IPS DF 19.7 (cell line): ENCODE results near the gene MORN5.

Source experiments
- DNase-seq: peaks from one replicate; pipeline ENCODE4 v3.0.0-alpha.2; 2013; ENCODE audit warnings: low read depth, low spot score

Gene MORN5

GRCh38 chr9:122143296-122143695, 16.4 kb upstream of the MORN5 start:
- no peak for DNase-seq

GRCh38 chr9:122143876-122144405, 15.8 kb upstream of the MORN5 start:
- DNase-seq: no peak

- no peak for DNase-seq
Measured at GRCh38 chr9:122144836-122145591, 14.7 kb upstream of the MORN5 start.

DNA sequence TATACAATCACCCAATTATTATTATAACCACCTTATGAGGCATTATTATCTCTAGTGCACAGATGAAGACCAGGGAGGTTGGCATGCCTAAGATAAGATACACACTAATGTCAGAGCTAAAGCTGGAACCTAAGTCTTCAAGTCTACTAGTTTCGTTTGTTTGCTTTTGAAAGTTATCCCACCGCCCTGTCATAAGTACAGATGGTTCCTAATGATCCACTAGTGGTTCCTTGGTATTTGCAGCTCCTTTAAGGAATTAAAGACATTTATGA, 14.2 kb upstream of the MORN5 start:
- no peak for DNase-seq

GRCh38 chr9:122151267-122151828, 8.4 kb upstream of the MORN5 start:
- DNase-seq: no peak

- no peak for DNase-seq
Measured at GRCh38 chr9:122155796-122156195, 3.9 kb upstream of the MORN5 start.

DNA sequence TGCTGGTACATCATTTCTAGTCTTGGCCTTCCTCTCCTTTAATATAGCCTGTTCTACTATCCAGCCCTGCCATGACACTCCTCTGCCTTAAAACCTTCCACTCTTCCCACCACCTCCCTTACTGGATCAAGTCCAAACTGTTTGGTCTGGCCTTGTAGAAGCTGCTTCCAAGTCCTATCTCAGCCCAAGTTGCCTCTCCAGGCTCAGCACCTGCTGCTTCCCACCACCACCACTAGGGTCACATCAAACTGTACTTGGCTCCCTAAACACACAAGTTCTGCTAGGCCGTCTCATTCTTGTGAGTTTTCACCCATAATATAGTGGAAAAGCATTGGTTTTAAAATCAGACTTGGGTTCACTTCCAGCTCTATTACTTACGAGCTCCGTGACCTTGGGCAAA, 1.5 kb upstream of the MORN5 start:
- no peak for DNase-seq

- DNase-seq: no peak
Measured at GRCh38 chr9:122159925-122160246, 178 bp downstream of the MORN5 start.

GRCh38 chr9:122162415-122162814, 2.7 kb downstream of the MORN5 start:
- DNase-seq: no peak

DNA sequence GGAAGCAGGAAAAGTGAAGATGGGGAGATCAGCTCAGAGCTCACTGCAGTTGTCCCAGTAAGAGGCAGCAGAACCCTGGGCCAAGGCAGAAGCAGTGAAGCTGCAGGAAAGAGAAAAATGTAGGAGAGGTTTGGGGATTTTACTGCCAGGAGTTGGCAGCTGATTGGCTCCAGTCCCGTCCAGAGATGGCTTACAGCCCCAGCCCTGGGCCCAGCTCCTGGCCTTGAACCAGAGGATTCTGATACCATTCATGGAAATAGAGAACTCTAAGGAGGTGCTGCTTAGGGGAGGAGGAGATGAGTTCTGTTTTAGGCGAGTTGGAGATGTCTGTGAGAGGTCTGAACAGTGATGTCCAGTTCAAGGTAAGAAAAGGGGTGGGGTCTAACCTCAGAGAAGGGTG, 4.6 kb downstream of the MORN5 start:
- DNase-seq: no peak

DNA sequence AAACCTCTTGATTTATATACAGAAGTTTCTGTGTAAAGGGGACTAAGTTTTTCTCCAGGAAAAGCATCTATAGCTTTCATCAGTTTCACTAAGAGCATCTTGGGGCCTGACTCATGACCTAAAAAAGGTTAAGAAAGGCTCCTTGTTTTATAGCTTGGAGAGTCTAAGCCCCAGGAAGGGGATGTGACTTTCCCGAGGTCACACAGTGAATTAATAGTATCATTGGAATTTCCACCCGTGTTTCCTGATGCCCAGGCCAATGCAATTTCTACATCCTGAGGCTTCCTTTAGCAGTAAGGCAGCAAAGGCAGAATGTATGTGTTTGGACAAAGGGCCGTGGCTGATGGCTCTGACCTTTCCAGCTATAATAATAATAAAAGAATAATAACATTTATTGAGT, 8.6 kb downstream of the MORN5 start:
- no peak for DNase-seq

GRCh38 chr9:122172131-122172530, 12.4 kb downstream of the MORN5 start:
- DNase-seq: no peak

DNA sequence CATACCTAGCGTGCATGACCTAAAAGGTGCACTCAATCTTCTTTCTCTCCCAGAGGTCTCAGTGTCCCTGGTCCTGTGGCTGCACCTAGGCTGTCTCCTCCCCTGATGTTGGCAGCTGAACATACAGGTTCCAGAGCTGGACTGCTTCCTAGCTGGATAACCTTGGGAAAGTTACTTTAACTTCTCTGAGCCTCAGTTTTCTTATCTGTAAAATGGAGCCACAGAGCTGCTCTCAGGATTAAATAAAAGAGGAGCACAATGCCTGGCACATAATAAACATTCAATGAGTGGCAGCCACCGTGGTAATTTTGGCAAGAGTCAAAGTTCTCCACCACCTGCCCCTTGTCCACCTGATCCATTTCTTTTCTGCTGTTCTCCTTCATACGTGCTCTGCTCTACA, 14.0 kb downstream of the MORN5 start:
- no peak for DNase-seq

DNA sequence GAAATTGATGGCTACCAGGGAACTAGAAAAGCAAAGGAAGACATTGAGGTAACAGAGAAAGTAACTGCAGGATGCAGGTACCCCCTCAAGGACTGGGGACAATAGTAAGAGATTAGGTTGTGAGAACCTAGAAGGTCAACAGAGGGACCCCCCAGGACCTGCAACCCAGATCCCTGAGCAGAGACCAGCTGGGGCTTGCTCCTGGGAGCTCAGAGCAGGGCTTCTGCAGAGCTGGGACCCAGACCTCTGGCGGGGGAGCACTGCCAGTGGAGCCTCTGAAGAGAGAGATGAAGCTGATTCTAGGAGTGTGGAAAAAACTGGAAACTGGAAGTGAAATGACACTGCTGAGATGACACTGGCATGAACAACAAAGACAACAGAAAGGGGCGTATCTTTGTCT, 17.2 kb downstream of the MORN5 start:
- no peak for DNase-seq

DNA sequence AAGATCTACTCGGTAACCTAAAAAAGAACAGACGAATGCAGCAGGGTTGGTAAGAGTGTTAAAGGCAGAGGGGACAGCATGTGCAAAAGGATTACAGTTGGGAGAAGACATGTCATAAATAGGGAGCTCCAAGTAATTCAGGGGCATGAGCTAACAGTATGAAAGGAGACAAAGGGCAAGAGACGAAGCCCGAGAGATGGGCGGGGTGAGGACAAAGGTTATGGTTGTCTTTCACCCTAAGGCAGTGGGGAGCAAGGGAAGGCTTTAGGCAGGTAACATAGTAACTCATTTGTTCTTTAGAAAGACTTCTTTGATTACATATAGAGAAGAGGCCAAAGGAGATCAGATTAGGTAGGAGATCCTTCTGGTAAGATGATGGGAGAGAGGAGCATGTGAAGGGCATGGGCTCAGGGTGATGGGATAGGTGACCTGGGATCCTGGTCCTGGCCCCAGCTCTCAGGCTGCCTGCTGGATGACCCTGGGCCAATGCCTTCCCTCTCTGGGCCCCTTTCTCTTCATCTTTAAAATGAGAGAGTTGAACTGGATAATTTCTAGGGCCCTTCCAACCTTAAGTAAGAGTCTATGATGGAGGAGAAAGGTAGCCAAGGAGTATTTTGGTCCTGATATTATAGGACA, 19.5 kb downstream of the MORN5 start:
- no peak for DNase-seq

- no peak for DNase-seq
Measured at GRCh38 chr9:122179690-122180074, 20.0 kb downstream of the MORN5 start.

DNA sequence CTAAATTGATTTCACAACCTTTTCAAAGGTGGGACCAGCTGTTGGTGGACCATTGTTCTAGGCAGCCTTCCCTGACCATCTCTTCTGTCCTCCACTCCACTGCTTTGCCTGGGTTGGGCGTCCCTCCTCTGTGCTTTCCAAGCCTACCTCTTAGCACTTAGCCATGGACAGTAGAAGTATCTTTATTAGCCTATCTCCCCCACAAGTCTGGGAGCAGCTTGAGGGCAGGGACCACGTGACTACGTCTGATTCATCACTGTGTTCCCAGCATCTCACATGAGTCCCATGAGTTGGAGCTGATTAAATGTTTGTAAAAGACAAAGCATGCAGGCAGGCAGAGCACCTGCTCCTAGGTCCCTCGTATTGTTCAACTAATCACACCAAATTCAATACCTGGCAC, 20.9 kb downstream of the MORN5 start:
- no peak for DNase-seq

DNA sequence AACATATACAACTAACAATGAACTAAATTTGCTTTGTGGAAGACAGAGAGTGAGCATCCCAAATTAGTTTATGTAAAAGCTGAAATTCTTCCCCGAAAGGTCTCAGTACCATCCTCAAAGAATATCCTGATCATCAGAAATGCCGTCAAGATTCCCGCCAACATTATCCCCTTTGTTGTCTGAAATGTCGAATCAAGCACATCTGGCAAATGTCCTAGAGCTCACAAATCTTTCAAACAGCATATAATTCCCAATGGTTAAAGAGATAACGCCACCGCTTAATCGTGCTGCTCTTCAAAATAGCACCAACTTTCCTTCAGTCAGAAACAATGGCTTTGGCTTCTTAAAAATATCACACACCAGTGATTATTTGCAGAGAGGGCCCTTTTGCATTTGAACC, 23.8 kb downstream of the MORN5 start:
- no peak for DNase-seq

DNA sequence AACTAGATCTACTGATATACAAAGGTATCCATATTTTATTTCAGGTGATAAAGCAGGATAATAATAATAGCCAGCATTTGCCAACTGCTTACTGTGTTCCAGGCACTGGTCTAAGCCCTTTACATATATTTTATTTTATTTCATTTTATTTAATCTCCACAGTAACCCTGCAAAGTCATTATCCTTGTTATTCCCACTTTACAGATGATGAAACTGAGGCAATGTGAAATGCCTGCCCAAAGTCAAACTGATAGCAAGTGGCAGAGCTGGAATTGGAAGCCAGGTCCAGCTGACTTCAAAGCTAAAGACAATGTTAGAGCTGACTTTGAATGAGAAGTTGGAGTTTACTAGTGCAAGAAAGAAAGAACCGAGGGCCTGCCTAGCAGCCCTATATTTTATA, 24.8 kb downstream of the MORN5 start:
- DNase-seq: no peak

- DNase-seq: no peak
Measured at GRCh38 chr9:122186301-122186700, 26.6 kb downstream of the MORN5 start.

DNA sequence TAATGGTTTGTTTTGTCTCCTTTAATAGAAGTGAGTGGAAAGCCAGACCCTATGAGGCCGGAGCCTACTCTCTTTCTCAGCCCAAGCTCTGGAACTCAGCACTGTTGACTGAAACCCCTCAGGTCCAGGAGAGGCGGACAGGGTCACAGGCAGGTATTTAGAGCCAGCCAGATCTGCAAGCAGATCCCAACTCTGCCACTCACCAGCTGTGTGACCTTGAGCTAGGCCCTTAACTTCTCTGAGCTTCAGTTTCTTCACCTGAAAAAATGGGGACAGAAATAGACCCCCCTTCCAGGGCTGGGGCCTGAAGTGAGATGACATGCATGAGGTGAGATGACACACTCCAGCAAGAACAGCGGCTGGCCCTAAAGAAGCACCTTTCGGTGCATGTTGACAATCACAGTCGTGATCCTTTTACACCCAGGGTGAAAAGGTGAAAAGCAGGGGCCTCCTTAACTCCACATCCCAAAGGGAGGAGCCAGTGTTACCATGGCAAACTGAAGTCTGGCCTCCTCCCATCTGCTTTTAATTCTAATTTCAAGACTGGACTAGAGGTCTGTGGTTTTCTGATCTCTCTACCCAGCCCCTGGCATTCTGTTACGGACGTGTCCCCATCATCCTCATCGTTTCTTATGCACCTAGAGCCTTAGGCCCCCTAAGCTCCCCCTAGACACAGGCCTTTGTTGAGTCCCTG, 27.2 kb downstream of the MORN5 start:
- DNase-seq: no peak

DNA sequence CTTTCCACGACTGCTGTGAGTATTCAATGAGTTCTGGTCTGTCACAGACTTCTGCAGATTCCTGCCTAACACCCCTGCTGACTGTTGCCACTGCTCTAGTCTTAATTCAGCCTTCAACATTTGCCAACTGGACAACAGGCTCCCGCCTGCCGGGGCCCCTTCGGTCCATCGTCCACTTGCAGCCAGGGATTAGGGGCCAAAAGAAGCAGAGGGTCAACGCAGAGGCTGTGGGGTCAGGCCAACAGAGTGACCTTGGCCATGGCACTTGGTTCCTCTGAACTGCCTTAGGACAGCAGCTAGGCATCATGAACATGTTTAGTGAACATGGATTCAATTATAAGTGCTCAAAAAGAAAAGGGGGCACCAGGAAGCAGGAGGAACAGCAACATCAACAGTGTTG, 28.7 kb downstream of the MORN5 start:
- DNase-seq: no peak
